Stomach smooth muscle (tissue), 2 donors: ENCODE results near the gene HSD17B2.

Source experiments
- H3K27ac ChIP-seq: one replicate; pipeline ENCODE4 v1.7.0; 2013; ENCODE audit warnings: mild to moderate bottlenecking, low read length, inconsistent platforms
- H3K27me3 ChIP-seq, 2 donors: one replicate each; pipeline ENCODE4 v1.7.0; 2013; ENCODE audit warnings: low read length in 2 of 2; ENCODE audit not compliant: insufficient read depth in 2 of 2, control insufficient read depth in 1 of 2
- H3K36me3 ChIP-seq, 2 donors: one replicate each; pipeline ENCODE4 v1.7.0; 2013; ENCODE audit warnings: low read length in 2 of 2; ENCODE audit not compliant: control insufficient read depth in 2 of 2, insufficient read depth in 2 of 2
- H3K4me1 ChIP-seq: one replicate; pipeline ENCODE4 v1.7.0; 2013; ENCODE audit warnings: low read length; ENCODE audit not compliant: control insufficient read depth, insufficient read depth
- H3K4me3 ChIP-seq, 2 donors: one replicate each; pipeline ENCODE4 v1.7.0; 2013; ENCODE audit warnings: low read length in 2 of 2
- H3K9ac ChIP-seq, 2 donors: one replicate each; pipeline ENCODE4 v1.7.0; 2013; ENCODE audit warnings: low read length in 2 of 2, mild to moderate bottlenecking in 1 of 2
- H3K9me3 ChIP-seq, 2 donors: one replicate each; pipeline ENCODE4 v1.7.0; 2013; ENCODE audit warnings: low read length in 2 of 2; ENCODE audit not compliant: control insufficient read depth in 2 of 2
- donor health status: healthy.
- donor health status: Pancreatic carcinoma.

Gene HSD17B2

DNA sequence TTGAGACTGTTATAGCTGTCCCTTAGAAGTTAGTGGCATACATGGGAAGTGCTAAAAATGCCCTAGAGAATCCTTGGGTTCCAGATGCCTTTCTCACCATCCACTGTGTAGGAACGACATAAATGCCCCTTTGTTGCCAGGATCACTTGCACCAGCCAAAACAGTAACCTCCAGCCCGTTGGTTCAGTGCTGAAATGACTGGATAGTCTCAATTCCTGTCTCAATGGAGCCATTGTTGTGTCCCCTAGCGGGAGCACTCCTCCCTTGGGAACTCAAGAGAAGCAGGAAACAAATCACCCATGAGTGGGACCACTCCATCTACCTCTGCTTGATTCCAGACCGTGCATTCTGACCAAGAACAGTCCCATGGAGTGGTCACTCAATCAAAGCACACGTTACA, 111.9 kb downstream of the HSD17B2 start:
- H3K27me3 ChIP-seq, result no peaks in the 10 kb centered on the region
- H3K36me3 ChIP-seq, result peaks cover 7 to 19% of the 10 kb centered on the region in 2 donors
- H3K27ac ChIP-seq, result no peak overlapping the region
- H3K9me3 ChIP-seq, result no peaks in the 10 kb centered on the region
- H3K4me3 ChIP-seq, result no peak overlapping the region
- no peaks in the 10 kb centered on the region for H3K4me1 ChIP-seq
- H3K9ac ChIP-seq, result no peak overlapping the region

- H3K9me3 ChIP-seq, result no peaks in the 10 kb centered on the region
- H3K9ac ChIP-seq, result no peak overlapping the region
- H3K4me1 ChIP-seq, result no peaks in the 10 kb centered on the region
- H3K27ac ChIP-seq, result no peak overlapping the region
- no peaks in the 10 kb centered on the region for H3K27me3 ChIP-seq
- no peak overlapping the region for H3K4me3 ChIP-seq
- peaks cover 7 to 19% of the 10 kb centered on the region in 2 donors for H3K36me3 ChIP-seq
Observed at GRCh38 chr16:82147546-82147945, 112.5 kb downstream of the HSD17B2 start.
